ENCODE results near the gene ROR2. TPM values are rescaled to one million over a fixed set of nuclear protein-coding genes. Genes with fewer than 3 reads are reported as not detected.

The ROR2 gene
- total RNA-seq, 4 donors from 2014 or later = 1.8 to 4.2 (median 2.7) TPM

DNA sequence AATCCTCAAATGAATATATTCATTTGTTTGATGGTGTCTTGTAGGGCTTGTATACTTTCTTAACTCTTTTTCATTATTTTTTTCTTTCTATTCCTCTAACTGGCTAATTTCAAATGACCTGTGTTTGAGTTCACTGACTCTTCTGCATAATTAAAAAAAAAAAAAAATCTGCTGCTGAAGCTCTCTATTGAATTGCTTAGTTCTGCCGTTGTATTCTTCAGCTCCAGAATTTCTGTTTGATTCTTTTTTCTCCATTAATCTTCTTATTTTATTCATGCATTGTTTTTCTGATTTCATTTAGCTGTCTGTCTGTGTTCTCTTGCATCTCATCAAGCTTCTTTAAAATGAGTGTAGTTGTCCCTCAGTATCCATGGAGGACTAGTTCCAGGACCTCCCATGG is 244.6 kb downstream of the ROR2 start:
- H3K4me3 ChIP-seq = no peak overlapping the region
- no peaks in the 10 kb centered on the region for H3K27me3 ChIP-seq
- TF ChIP-seq, protein P1, sequence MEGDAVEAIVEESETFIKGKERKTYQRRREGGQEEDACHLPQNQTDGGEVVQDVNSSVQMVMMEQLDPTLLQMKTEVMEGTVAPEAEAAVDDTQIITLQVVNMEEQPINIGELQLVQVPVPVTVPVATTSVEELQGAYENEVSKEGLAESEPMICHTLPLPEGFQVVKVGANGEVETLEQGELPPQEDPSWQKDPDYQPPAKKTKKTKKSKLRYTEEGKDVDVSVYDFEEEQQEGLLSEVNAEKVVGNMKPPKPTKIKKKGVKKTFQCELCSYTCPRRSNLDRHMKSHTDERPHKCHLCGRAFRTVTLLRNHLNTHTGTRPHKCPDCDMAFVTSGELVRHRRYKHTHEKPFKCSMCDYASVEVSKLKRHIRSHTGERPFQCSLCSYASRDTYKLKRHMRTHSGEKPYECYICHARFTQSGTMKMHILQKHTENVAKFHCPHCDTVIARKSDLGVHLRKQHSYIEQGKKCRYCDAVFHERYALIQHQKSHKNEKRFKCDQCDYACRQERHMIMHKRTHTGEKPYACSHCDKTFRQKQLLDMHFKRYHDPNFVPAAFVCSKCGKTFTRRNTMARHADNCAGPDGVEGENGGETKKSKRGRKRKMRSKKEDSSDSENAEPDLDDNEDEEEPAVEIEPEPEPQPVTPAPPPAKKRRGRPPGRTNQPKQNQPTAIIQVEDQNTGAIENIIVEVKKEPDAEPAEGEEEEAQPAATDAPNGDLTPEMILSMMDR (IDR thresholded peaks at IDR 0.05) = no peak
- no peak for TF ChIP-seq EP300 (IDR thresholded peaks at IDR 0.05)
- TF ChIP-seq POLR2A (IDR thresholded peaks at IDR 0.05) = no peak
- WGBS, 2 donors = 94 to 96% methylated on average over 1 of the region's 1 CpG
- H3K9me3 ChIP-seq = peaks cover 0 to 33% (median 6%) of the 10 kb centered on the region in 4 donors
- H3K27ac ChIP-seq = no peak overlapping the region
- H3K36me3 ChIP-seq = no peaks in the 10 kb centered on the region
- no peaks in the 10 kb centered on the region for H3K4me1 ChIP-seq
- no peak for DNase-seq (ENCODE audit: low spot score in 2 of 2)

DNA sequence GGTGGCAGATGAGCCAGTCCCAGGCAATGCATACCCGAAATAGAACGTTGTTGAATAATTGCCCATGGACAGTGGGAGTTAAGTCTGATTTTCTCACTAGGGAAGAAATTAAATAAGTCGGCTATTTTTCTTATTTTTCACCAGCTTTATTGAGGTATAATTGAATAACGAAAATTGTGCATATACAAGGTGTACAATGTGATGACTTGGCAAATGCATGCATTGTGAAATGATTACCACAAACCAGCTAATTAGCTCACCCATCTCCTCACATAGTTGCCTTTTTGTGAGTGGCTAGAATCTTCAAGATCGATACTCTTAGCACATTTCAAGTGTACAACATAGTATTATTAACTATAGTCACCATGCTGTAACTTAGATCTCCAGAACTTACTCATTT is 249.6 kb downstream of the ROR2 start:
- Histone ChIP-seq H3K9me3 (peaks cover 0 to 18% (median 5%) of the 10 kb centered on the region in 4 donors), H3K27ac (no peak overlapping the region), H3K27me3 (no peaks in the 10 kb centered on the region), H3K4me1 (peaks cover 0 to 4% (median 0%) of the 10 kb centered on the region in 4 donors), H3K36me3 (no peaks in the 10 kb centered on the region), H3K4me3 (no peak overlapping the region)
- DNase-seq (ENCODE audit: low spot score in 2 of 2) = no peak
- WGBS, 2 donors = 89 to 94% methylated on average over 5 of the region's 5 CpGs
- TF ChIP-seq EP300 (IDR thresholded peaks at IDR 0.05) = no peak
- TF ChIP-seq, protein P1 (IDR thresholded peaks at IDR 0.05) = no peak

DNA sequence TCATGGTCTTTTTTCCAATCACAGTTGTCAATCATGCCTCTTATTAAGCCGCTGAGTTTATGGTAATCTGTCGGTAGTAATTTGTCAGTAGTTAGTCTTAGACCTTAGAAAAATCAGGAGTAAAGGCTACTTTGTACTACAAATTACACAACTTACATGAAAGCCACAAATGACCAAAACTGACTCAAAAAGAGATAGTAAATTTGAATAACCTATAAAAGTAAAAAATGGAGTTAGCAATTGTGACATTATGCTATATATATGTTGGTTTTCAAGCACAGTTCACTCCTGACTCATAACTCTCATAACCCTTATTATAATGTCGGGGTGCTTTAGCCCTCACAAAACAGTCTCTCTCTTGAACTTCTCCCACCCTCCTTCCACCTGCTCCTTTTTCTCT is 251.8 kb downstream of the ROR2 start:
- H3K27ac ChIP-seq = no peak overlapping the region
- peaks cover 0 to 6% (median 2%) of the 10 kb centered on the region in 4 donors for H3K9me3 ChIP-seq
- H3K4me3 ChIP-seq = no peak overlapping the region
- no peak for DNase-seq (ENCODE audit: low spot score in 2 of 2)
- H3K27me3 ChIP-seq = no peaks in the 10 kb centered on the region
- TF ChIP-seq EP300 (IDR thresholded peaks at IDR 0.05) (no peak), POLR2A (IDR thresholded peaks at IDR 0.05) (no peak)
- TF ChIP-seq, protein P1 (IDR thresholded peaks at IDR 0.05) = no peak
- H3K4me1 ChIP-seq = peaks cover 0 to 4% (median 0%) of the 10 kb centered on the region in 4 donors
- H3K36me3 ChIP-seq = no peaks in the 10 kb centered on the region
- WGBS, 2 donors = 80 to 89% methylated on average over 3 of the region's 3 CpGs

DNA sequence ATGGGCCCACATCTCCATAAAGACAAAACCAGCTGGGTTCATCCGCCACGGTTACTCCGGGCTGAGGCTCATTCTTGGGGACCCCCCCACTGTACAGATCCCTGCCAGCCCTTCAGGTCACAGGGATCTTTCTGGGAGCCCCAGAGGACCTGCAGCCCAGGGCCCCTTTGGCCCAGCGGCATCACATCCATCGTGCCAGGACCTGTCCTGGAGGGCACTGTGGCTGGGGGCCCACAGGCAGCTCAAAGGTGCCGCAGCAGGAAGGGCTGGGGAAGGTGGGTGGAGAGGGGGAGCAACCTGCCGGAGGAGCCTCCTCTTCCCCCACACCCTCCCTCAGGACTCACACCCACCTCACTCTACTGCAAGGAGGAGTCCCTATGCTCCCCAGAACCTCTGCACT is 252.8 kb downstream of the ROR2 start:
- Histone ChIP-seq H3K9me3 (no peaks in the 10 kb centered on the region), H3K27me3 (no peaks in the 10 kb centered on the region), H3K4me1 (peaks cover 0 to 4% (median 0%) of the 10 kb centered on the region in 4 donors), H3K36me3 (no peaks in the 10 kb centered on the region), H3K27ac (no peak overlapping the region), H3K4me3 (no peak overlapping the region)
- WGBS, 2 donors = 88 to 90% methylated on average over 6 to 7 of the region's 7 CpGs
- TF ChIP-seq POLR2A (IDR thresholded peaks at IDR 0.05) (no peak), EP300 (IDR thresholded peaks at IDR 0.05) (no peak)
- TF ChIP-seq, protein P1 (IDR thresholded peaks at IDR 0.05) = no peak
- DNase-seq (ENCODE audit: low spot score in 2 of 2) = no peak

DNA sequence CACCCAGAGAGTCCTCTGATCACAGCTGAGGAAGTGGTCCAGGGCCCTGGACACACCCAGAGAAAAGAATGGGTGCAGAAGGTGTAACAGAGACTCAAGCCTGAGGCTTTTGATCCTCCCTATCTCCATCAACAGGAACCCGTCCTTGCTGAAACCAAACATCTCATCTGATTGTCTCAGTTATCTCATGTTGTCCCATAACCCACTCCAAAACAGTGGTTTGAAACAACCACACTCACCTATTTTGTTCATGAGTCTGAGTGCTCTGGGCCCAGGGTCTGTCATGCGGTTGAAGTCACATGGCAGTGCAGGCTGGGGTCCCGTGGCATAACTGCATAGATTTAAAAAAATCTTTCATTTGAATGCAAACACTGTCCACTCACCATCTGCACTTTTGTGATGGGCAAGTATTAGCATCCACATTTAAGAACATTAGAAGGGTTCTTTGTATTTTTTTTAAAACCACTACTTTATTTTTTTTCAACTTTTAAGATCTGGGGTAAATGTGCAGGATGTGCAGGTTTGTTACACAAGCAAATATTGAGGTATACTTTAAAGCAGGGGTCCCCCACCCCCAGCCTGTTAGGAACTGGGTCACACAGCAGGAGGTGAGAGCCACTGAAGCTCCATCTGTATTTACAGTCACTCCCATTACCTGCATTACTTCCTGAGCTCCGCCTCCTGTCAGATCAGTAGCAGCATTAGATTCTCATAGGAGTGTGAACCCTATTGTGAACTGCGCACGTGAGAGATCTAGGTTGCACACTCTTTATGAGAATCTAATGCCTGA is 255.8 kb downstream of the ROR2 start:
- Histone ChIP-seq H3K4me1 (peaks cover 0 to 4% (median 0%) of the 10 kb centered on the region in 4 donors), H3K36me3 (no peaks in the 10 kb centered on the region), H3K9me3 (no peaks in the 10 kb centered on the region), H3K27me3 (no peaks in the 10 kb centered on the region), H3K27ac (no peak overlapping the region), H3K4me3 (no peak overlapping the region)
- no peak for TF ChIP-seq POLR2A (IDR thresholded peaks at IDR 0.05)
- TF ChIP-seq, protein P1 (IDR thresholded peaks at IDR 0.05) = no peak
- no peak for TF ChIP-seq EP300 (IDR thresholded peaks at IDR 0.05)
- WGBS, 2 donors = 80 to 86% methylated on average over 6 of the region's 6 CpGs
- DNase-seq (ENCODE audit: low spot score in 2 of 2) = no peak
